K562 (cell line): ENCODE results near the gene C1QA. TPM values are rescaled to one million over a fixed set of nuclear protein-coding genes. Genes with fewer than 3 reads are reported as not detected.
A peak's percentile ranks its signal among the peaks of the same experiment; 100 is the strongest.

Experiments
- CBX3 ChIP-seq, 2 experiments: IDR thresholded peaks; 1 replicate in 1 of 2; 2 replicates in 1 of 2; pipeline ENCODE4 v1.6.1; 2012; ENCODE audit warnings: inconsistent platforms in 2 of 2, low read length in 2 of 2, borderline replicate concordance in 1 of 2, control low read depth in 1 of 2
- CTCF ChIP-seq, 3 experiments: IDR thresholded peaks in 2 of 3; conservative IDR thresholded peaks in 1 of 3; 2 replicates each; pipeline ENCODE4 v1.5.1; 2011 to 2012; ENCODE audit warnings: low read length in 3 of 3, mild to moderate bottlenecking in 3 of 3, control low read depth in 2 of 3, improper control_type of control experiment in 1 of 3, inconsistent platforms in 1 of 3, low read depth in 1 of 3, mixed read lengths in 1 of 3, moderate library complexity in 1 of 3; ENCODE audit not compliant: insufficient read depth in 2 of 3
- E2F4 ChIP-seq: sonication (generic); formaldehyde crosslinking; IDR thresholded peaks from 2 replicates; pipeline ENCODE4 v1.8.0; 2022; ENCODE audit warnings: mild to moderate bottlenecking, low read depth, missing genetic modification reagents
- HNRNPH1 ChIP-seq: fragments of 200-400 bp; formaldehyde crosslinking; optimal IDR thresholded peaks from 2 replicates; pipeline ENCODE3; 2017; ENCODE audit warnings: low read depth, mild to moderate bottlenecking, low read length, moderate library complexity
- IFI16 ChIP-seq: fragments of 250-450 bp; sonication (Bioruptor Pico); IDR thresholded peaks from 2 replicates; pipeline ENCODE4 v2.1.2; 2022; ENCODE audit warnings: mild to moderate bottlenecking, inconsistent platforms
- NBN ChIP-seq: fragments of 450-650 bp; IDR thresholded peaks from 2 replicates; pipeline ENCODE4 v1.6.1; 2016; ENCODE audit warnings: low read depth, mild to moderate bottlenecking
- NR1H2 ChIP-seq: sonication (generic); formaldehyde crosslinking; IDR thresholded peaks from 2 replicates; pipeline ENCODE4 v1.4.0; 2020; ENCODE audit warnings: mild to moderate bottlenecking, missing genetic modification reagents
- PPARD ChIP-seq: fragments of 250-450 bp; sonication (Bioruptor Pico); IDR thresholded peaks from 2 replicates; pipeline ENCODE4 v1.8.0; 2022; ENCODE audit warnings: inconsistent platforms, mild to moderate bottlenecking, moderate library complexity
- PRMT5 ChIP-seq: sonication (generic); formaldehyde crosslinking; IDR thresholded peaks from 2 replicates; pipeline ENCODE4 v1.5.0; 2020; ENCODE audit warnings: missing genetic modification reagents
- PTRF ChIP-seq: fragments of 450-650 bp; IDR thresholded peaks from 2 replicates; pipeline ENCODE4 v1.6.1; 2016; ENCODE audit warnings: mild to moderate bottlenecking, missing genetic modification characterization, missing compliant biosample characterization
- RAD21 ChIP-seq, 2 experiments: fragments of 250-450 bp in 1 of 2; fragments of 450-650 bp in 1 of 2; sonication (Bioruptor Pico) in 1 of 2; formaldehyde crosslinking in 1 of 2; IDR thresholded peaks in 1 of 2; conservative IDR thresholded peaks in 1 of 2; 2 replicates each; pipeline versions ENCODE4 v1.4.0 to v1.8.0; 2020 to 2022; ENCODE audit warnings: mild to moderate bottlenecking in 2 of 2, moderate library complexity in 1 of 2
- RBM39 ChIP-seq: fragments of 200-400 bp; formaldehyde crosslinking; optimal IDR thresholded peaks from 2 replicates; pipeline ENCODE3; 2018; ENCODE audit warnings: low read depth, low read length
- SIN3B ChIP-seq: fragments of 450-650 bp; IDR thresholded peaks from 2 replicates; pipeline ENCODE4 v1.6.1; 2017; ENCODE audit warnings: low read depth, mild to moderate bottlenecking, moderate library complexity
- TCFL5 ChIP-seq: fragments of 250-450 bp; sonication (Bioruptor Pico); conservative IDR thresholded peaks from 2 replicates; pipeline ENCODE4 v1.6.1; 2021; ENCODE audit warnings: mild to moderate bottlenecking, moderate library complexity, matching md5 sums
- WHSC1 ChIP-seq: IDR thresholded peaks from one replicate; pipeline ENCODE4 v1.6.1; 2012; ENCODE audit warnings: low read length, control low read depth, inconsistent platforms
- XRCC4 ChIP-seq: IDR thresholded peaks from one replicate; pipeline ENCODE4 v1.6.1; 2011; ENCODE audit not compliant: insufficient read depth, insufficient read length; ENCODE audit errors: extremely low read depth
- ZFP30 ChIP-seq: fragments of 250-450 bp; sonication (Bioruptor Pico); IDR thresholded peaks from 2 replicates; pipeline ENCODE4 v1.8.0; 2022; ENCODE audit warnings: moderate library complexity, mild to moderate bottlenecking, inconsistent platforms, borderline replicate concordance
- ZNF239 ChIP-seq: fragments of 250-450 bp; sonication (Bioruptor Pico); IDR thresholded peaks from 2 replicates; pipeline ENCODE4 v1.4.0; 2020; ENCODE audit warnings: mild to moderate bottlenecking
- ZNF274 ChIP-seq: IDR thresholded peaks from 2 replicates; pipeline ENCODE4 v1.6.1; 2011; ENCODE audit warnings: low read depth, mild to moderate bottlenecking, low read length, moderate library complexity, borderline replicate concordance
- ZNF398 ChIP-seq: fragments of 250-450 bp; sonication (Bioruptor Pico); IDR thresholded peaks from 2 replicates; pipeline ENCODE4 v1.8.0; 2021; ENCODE audit warnings: moderate library complexity, mild to moderate bottlenecking, inconsistent platforms
- ZNF584 ChIP-seq: fragments of 200-800 bp; sonication (Bioruptor generic); IDR thresholded peaks from 2 replicates; pipeline ENCODE4 v1.6.1; 2016; ENCODE audit warnings: low read depth, mild to moderate bottlenecking, missing genetic modification characterization, missing compliant biosample characterization
- ZNF764 ChIP-seq: fragments of 250-450 bp; sonication (Bioruptor Pico); IDR thresholded peaks from 2 replicates; pipeline ENCODE4 v1.4.0; 2020; ENCODE audit warnings: low read depth, mild to moderate bottlenecking, moderate library complexity
- polyA plus RNA-seq, 8 experiments: library from polyadenylated mRNA; depleted of rRNA in 4 of 8; stranded (reverse) in 5 of 8; unstranded in 3 of 8; fragments of >200 nt; fragmentation: Nextera tagmentation in 2 of 8; fragmentation: Illumina TruSeq in 1 of 8; extraction: Ambion mirVana in 2 of 8; extraction: Trizol in 1 of 8; gene quantifications; 2 replicates each; pipeline versions ENCODE4 v1.2.1 to v1.2.3, GENCODE V29; 2011 to 2014; ENCODE audit warnings: inconsistent platforms in 1 of 8, missing spikeins in 1 of 8
- total RNA-seq, 7 experiments: library from RNA; depleted of rRNA in 6 of 7; stranded (reverse); fragments of >200 nt in 6 of 7; fragmentation: Illumina TruSeq in 2 of 7; extraction: Trizol in 2 of 7; gene quantifications; 2 replicates each; pipeline versions ENCODE4 v1.2.1 to v1.2.3, GENCODE V29; 2011 to 2021; ENCODE audit warnings: low replicate concordance in 1 of 7

The C1QA gene
- total and polyA plus RNA-seq, 9 of the 15 experiments (the other 6 are each of a cell fraction or from before 2014, with no cell fraction given) = 0.71 TPM; not detected in 8

- TF ChIP-seq CTCF (IDR thresholded peaks at IDR 0.05 in 2 of 3, conservative IDR thresholded peaks at IDR 0.05 in 1 of 3; ENCODE audit: insufficient read depth in 2 of 3, low read depth in 1 of 3, low read length in 3 of 3) (peak; percentile 89 to 94 (median 94)), PRMT5 (no peak), NBN (no peak), CBX3 (IDR thresholded peaks at IDR 0.05; ENCODE audit: borderline replicate concordance in 1 of 2, low read length in 2 of 2) (no peak), IFI16 (CRISPR knock-in tag) (no peak), HNRNPH1 (no peak), E2F4 (CRISPR knock-in tag) (no peak), SIN3B (no peak), ZNF274 (no peak), ZFP30 (CRISPR knock-in tag) (no peak), ZNF584 (CRISPR knock-in tag) (no peak), TCFL5 (CRISPR knock-in tag) (no peak), PPARD (no peak), RBM39 (no peak), ZNF239 (no peak), WHSC1 (no peak), PTRF (tag) (no peak), ZNF398 (CRISPR knock-in tag) (no peak), RAD21 (CRISPR knock-in tag; conservative IDR thresholded peaks at IDR 0.05 in 1 of 2, IDR thresholded peaks at IDR 0.05 in 1 of 2) (peak; percentile 94 to 98), XRCC4 (no peak), NR1H2 (CRISPR knock-in tag) (no peak), ZNF764 (CRISPR knock-in tag) (no peak)
Measured at GRCh38 chr1:22641906-22642636, 5.6 kb downstream of the C1QA start (continued).
